Stimulated activated CD8-positive, alpha-beta memory T cell treated with anti-CD3 and anti-CD28 coated beads, Interleukin-12 subunit alpha, Interleukin-12 subunit beta, amount 100 ng/mL, for 1 hour (primary cell): ENCODE data around the gene NACA2.
"Not testable (repeated sequence)": the region's sequence is repeated elsewhere in the genome, so short reads cannot be mapped to it uniquely, and the experiment has no call there.

Experiments used
- DNase-seq: peaks from one replicate; pipeline ENCODE4 v3.0.0-alpha.2; 2020; ENCODE audit warnings: low read depth

Gene NACA2

DNA sequence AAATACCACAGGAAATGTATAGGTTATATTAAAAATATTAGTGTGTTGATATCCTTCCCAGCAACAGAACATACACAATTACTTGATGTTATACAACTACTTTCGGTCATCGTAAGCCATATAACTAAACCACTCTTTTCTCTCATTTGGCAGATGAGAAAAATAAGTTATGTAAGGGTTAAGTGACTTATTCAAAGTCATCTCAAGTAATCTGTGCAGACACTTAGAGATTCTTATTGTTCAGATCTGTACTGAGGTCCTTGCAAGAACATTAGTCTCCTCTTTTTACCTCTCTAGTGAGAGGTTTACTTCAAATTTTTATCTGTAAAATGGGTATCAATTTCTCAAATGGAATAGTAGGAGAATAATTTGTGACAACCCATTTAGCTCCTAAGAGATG lies 15.0 kb downstream of the NACA2 start:
- no peak for DNase-seq

DNA sequence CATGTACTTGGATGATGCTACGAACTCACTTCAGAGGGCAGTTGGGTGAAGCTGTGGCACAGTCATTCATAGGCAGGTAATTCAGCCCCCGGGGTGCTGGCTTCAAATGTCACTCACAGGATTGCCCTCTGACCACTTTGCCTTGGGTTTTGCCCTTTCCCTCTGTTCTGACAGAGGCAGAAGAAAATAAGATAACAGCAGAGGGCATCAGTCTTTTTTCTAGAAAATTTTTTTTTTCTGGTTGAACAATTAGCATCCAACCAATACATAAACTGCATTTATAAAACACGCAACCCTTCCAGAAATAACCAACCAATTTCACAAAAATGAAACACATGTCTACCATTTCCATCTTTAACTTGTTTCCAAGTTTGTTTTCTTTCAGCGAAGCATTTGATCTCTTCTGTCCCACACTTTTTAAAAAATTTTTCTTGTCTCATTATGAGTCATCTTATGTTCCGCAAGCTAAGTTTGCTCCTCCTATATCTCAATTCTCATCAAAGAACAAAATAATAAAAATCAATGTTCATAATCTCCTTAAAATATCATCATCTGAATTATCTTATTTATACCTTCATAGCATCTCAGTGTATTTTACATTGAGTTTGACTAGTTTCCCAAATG lies 15.6 kb downstream of the NACA2 start:
- no peak for DNase-seq

DNA sequence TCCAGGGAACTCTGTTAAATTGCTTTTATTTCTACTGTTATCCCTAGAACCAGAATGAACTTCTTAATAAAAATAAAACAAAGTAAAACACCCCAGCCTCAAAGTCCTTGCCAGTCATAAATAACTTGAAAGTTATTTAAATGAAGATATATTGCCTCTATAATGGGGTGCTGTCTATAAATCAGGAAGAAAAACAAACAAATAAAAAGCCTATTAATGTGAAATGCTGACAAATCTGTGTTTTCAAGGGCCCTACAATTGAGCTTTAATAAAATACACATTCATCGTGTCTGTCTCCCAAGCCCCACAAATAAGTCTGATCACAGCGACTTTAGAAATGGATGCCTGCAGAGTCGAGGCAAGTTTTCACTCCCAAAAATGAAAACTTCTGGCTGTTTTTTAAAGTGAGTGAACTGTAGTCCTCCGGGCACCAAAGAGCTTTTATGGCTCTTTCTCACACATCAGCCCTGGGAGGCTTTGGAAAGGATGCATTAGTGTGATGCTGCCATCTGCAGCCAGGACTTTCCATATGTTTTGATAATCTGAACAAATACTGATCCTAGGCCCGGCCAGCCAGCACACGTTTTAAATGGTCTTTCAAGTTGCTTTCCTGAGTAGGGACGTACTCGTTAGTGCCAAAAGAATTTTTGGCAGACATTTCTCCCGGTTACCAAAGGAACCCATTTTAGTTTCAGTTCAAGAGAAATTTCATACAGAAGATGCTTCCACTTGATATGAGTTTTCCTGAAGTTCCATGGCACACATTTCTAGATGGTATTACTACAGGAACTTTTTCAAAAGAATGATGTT lies 16.3 kb downstream of the NACA2 start:
- no peak for DNase-seq

DNA sequence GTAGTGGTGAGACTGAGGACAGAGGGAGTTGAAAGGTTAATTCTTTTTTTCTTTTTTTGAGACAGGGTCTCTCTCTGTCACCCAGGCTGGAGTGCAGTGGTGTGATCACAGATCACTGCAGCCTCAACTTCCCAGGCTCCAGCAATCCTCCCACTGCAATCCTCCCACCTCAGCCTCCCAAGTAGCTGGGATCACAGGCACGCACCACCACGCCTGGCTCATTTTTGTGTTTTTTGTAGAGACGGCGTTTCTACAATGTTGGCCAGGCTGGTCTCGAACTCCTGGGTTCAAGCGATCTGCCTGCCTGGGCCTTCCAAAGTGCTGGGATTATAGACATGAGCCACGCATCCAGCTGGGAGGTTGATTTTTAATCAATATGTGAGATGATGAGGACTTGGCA lies 18.5 kb downstream of the NACA2 start:
- DNase-seq, result not testable (repeated sequence)

DNA sequence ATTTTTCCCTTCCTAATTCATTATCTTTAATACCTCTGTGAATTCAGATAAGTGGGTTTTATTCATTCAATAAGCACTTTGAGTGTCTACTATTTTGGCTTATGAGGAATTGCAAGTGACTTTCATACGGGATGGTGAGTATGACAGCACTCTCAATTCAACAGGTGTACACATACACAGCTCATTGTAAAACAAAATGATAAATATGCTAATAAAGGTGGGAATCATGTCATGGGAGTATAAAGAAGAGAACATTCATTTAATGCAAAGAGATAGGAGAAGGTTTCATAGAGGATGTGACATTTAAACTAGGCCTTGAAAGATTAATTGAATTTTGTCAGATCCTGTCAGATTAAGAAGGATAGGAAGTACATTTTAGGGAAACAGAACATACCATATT lies 19.4 kb downstream of the NACA2 start:
- no peak for DNase-seq

DNA sequence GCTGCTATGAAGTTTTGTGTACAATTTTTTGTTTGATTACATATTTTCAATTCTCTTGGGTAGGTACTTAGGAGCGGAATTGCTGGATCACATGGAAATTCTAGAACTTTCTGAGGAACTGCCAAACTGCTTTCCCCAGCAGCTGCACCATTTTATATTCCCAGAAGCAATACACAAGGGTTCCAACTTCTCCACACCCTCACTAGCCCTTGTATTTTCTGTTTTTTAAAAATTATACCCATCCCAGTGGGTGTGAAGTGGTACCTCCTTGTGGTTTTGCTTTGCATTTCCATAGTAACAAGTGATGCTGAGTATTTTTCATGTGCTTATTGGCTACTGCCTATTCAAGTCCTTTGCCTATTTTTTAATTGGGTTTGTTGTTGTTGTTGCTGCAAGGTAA lies 20.9 kb downstream of the NACA2 start:
- no peak for DNase-seq

DNA sequence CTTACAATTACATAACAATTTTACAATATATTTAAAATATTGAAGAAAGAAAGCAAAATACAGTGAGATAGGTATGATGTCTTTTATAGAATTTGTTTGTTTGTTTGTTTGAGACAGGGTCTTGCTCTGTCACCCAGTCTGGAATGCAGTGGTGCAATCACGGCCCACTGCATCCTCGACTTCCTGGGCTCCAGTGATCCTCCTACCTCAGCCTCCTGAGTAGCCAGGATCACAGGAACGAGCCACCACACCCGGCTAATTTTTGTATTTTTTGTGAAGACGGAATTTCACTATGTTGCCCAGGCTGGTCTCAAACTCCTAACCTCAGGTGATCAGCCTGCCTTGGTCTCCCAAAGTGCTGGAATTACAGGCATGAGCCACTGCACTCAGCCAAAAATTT lies 21.5 kb downstream of the NACA2 start:
- not testable (repeated sequence) for DNase-seq

DNA sequence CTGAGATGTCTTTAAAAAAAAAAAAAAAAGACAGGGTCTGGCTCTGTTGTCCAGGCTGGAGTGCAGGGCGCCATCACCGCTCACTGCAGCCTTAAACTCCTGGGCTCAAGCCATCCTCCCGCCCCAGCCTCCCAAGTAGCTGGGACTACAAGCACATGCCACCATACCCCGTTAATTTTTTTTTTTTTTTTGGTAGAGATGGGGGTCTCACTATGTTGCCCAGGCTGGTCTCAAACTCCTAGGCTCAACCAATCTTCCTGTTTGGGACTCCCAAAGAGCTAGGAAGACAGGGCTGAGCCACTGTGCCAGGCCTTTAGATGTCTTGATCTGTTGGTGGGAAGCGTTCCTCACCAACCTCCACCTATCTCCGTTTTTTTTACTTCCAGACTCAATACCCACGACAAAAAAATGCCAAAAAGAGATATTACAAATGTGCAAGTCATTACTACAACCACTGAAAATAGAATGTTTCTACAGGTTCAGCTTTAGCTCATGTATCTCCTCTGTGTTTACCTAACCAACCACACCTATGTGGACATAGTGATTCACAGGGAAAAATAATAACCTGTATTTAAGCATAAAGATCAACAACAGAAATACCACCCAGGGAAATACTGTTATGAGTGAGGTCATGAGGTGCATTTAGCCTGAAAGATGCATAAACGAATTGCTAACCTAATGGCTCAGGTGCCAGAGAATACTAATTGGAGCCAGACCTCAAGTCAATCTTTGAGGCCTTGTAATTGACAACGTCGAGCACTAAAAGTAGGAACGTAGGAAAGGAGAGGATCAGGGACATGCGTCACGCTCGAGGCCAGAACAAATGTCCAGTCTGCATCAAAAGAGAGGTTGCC lies 22.6 kb downstream of the NACA2 start:
- DNase-seq, result no peak

DNA sequence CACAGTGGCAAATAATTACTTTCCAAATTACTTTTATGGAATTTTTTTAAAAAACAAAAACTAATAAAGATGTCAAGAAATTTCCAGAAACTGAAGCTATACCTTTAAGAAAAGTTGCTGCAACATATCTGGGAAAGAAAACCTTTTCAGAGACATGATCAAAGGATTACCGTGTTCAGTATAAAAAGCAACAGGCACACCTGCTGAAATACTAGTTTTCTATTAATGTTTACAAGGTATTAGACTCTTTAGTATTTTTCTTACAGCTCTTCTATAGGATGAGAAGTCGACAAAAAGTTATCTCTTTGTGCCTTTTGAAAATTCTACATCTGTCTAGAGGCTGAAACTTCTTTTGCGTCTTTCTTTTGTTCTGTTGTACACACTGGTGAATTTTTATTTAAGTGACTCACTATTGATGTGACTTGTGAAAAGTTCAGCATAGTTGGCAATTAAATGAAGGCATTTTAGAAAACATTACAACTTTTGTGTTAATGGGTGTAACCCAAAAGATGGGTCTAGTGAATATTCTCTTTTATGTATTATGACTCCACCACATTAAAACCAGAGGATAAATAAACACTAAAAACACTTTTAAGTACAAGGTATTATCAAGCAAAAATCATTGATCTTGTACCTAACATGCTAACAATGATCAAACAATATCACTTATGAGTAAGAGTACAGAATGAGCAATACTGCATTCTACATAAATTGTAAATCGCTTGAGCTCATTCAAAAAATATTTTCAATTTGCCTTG lies 23.8 kb downstream of the NACA2 start:
- DNase-seq, result no peak

DNA sequence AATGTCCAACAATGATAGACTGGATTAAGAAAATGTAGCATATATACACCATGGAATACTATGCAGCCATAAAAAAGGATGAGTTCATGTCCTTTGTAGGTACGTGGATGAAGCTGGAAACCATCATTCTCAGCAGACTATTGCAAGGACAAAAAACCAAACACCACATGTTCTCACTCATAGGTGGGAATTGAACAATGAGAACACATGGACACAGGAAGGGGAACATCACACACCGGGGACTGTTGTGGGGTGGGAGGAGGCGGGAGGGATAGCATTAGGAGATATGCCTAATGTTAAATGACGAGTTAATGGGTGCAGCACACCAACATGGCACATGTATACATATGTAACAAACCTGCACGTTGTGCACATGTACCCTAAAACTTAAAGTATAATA lies 24.6 kb downstream of the NACA2 start:
- not testable (repeated sequence) for DNase-seq

DNA sequence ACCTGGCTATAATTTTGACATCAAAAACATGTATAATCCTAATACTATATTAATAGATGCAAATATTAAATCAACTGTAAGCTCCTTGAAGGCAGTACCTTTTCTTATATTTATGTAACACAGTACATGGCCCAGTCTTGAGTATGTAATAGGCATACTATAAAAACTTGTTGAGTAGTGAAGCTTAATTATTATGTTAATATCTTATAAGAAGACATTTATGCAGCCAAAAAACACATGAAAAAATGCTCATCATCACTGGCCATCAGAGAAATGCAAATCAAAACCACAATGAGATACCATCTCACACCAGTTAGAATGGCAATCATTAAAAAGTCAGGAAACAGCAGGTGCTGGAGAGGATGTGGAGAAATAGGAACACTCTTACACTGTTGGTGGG lies 25.2 kb downstream of the NACA2 start:
- not testable (repeated sequence) for DNase-seq

DNA sequence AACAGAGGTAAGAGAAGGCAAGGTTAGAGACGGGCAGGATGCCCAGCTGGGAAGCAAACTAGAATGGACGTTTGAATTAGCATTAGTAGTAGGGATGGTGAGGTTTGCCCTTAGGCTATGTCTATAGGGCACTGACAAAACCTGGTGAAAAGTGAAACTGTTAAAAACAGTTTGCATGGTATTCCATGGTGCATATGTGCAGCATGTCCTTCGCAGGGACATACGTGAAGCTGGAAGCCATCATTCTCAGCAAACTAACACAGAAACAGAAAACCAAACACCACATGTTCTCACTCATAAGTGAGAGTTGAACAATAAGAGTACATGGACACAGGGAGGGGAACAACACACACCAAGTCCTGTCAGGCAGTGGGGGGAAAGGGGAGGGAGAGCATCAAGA lies 25.8 kb downstream of the NACA2 start:
- no peak for DNase-seq

DNA sequence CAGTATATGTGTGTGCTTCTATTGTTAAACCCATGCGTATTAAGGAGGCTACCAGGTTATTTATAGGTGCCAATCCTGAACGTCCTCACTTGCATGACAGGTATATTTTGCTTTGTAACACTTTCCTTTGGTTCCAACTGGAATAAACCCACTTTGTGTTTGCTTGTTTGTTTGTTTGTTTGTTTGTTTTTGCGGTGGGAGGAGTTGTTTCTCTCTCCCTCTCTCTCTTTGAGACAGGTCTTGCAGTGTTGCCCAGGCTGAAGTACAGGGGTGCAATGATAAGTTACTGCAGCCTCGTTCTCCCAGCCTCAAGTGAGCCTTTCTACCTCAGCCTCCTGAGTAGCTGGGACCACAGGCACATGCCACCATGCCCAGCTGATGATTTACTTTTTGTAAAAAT lies 28.7 kb downstream of the NACA2 start:
- no peak for DNase-seq

DNA sequence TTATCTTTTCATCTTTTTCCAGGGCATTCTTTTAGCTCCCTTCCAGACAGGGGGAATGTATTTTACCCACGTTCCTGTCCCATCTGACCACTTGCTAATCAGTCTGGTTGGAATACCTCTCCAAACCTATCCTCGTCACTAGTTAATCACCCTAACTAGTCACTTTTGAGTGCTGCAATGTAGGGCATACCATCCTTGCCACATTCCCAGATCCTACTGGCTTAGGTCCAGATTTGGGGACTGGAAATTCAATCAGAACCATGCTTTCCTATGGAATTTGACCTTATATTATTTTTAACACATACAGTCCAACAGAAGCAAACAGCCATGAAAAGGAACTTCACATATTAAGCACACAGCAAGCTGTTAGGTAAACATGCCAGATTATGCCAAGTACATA lies 29.7 kb downstream of the NACA2 start:
- no peak for DNase-seq

DNA sequence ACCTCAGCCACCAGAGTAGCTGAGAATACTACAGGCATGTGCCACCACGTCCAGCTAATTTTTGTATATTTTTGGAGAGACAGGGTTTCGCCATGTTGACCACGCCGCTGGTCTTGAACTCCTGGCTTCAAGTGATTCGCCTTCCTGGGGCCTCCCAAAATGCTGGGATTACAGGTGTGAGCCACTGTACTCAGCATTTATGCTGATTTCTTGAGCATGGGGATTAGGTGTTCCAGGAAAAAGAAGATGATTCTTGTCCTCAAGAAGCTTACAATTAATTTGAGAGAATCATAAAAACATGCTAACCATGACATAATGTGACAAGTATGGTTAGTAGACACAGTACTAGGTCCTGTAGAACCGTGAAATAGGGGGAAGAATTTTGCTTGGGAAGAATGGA lies 30.9 kb downstream of the NACA2 start:
- no peak for DNase-seq

DNA sequence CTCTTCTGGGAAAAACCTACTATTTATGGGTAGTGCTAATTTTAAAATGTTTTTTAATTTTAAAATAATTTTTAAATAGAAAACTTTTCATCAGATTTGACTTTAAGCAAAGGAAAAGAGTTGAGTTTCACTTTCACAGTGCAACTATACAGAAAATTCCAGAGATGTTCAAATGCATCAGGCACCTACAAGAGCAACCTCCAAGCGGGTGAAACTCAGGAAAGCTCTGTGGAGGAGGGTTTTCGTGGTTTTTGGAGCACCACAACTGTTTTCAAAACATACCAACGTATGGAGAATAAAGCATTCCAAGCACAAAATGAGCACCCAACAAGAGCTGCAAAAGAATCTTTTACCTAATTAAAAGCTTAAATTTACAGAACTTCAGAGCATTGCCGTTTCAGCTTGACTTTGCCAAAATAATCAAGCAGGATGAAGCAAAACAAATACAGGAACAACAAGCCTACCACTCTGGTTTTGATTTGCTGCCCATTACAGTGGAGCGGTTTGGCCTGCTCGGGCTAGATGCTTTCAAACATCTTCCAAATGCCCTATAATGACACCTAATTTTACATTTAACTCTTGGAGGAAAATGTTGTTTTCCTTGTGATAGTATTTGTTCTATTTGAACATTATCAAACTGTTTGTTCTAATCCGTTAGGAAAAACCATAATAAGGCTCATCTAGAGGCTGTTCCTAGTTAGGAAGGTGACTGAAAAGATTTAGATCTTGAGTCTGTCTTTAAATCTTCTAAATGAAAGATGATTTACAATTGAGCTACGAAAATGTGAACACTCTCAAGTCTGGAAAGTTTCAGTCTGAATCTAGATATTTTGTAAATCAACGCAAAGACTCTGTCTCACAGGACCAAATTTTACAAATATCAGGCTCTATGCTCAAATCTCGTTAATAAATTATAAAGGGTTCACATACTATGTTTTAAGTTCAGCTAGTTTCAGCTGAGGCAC lies 34.5 kb downstream of the NACA2 start:
- DNase-seq, result no peak

DNA sequence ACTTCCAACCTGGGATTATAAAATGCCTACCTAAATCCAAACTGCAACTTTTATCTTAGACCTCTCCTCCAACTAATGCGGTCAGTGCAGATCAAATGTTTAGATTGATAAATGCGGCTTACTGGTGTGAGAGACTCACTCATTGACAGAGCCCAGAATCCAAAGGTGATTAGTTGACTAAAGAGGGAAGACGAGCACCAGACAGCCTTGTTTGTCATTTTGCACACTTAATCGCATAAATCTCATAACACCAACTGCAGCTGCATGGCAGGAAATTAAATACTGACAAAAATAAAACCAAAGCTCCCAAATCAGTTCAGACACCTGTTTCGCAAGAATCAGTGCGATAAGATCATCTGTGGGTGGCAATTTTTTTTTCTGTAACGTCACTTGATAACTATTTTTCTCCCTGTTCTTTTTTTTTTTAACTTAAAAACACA lies 35.9 kb downstream of the NACA2 start:
- DNase-seq, result no peak

DNA sequence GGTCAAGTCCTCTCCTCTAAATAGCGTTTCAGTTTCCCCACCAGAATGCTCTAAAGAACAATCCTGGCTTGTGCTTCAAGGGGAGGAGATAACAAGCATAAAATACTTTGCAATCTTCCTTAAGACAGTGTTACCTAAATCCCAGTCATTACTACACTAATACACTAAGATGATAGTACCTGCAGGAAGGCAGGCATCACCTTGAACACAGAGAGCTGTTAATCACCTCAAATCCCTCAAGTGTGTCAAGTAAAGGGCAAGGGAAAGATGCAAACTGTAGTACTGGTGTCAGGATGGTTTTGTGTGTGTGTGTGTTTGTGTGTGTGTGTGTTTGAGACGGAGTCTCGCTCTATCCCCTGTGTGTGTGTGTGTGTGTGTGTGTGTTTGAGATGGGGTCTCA lies 36.8 kb downstream of the NACA2 start:
- no peak for DNase-seq

DNA sequence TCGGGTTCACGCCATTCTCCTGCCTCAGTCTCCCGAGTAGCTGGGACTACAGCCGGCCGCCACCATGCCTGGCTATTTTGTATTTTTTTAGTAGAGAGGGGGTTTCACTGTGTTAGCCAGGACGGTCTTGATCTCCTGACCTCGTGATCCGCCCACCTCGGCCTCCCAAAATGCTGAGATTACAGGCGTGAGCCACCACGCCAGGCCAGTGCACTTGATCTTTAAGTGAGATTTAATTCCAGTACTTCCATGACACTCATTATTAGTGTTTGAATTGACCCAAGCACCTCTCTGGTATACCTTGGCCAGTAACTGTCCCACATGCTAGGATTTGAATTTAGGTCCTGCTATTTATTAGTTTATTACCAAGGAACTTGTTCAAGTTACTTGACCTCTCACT lies 38.5 kb downstream of the NACA2 start:
- not testable (repeated sequence) for DNase-seq

DNA sequence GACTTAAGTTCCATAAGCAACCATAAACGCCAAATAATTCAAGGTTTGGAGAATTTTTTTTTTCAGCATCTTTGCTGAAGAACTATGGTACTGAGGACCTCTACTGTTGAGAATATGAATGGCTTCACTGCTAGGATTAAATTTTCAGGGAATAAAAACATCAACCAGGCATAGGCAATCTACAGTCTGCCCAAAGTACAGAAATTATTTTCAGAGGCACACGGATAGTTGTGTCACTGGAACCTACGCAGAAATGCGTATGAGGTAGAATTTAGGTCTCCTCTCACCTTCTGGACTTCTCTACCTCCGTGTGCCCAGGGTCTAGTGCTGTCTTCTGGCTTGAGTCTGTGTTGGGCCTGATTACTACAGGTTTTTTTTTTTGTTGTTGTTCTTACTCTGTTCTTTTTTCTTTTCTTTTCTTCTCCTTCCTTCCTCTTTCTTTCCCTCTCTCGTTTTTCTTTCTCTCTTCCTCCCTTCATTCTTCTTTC lies 39.7 kb downstream of the NACA2 start:
- no peak for DNase-seq

DNA sequence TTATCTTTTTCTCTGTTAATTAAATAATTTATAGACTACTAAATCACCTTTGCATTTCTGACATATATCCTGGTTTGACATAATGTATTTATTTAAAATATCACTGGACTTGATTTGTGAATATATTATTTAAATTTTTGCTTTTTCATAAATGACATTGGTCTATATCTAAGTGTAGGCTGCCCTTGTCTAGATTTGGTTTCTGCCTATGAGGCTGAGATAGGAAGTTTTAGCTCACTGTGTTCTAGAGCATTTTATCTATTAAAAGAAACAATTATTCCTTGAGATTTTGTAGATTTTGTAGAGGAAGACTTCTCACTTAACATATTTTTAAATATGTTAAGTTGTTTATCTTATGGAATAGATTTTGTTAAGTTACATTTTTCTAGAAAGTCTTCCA lies 43.9 kb downstream of the NACA2 start:
- no peak for DNase-seq
